Measurements from ENCODE around the gene LHX5. TPM values are rescaled to one million over a fixed set of nuclear protein-coding genes. Genes with fewer than 3 reads are reported as not detected.

The LHX5 gene
- total and polyA plus RNA-seq, 4 donors, result not detected

DNA sequence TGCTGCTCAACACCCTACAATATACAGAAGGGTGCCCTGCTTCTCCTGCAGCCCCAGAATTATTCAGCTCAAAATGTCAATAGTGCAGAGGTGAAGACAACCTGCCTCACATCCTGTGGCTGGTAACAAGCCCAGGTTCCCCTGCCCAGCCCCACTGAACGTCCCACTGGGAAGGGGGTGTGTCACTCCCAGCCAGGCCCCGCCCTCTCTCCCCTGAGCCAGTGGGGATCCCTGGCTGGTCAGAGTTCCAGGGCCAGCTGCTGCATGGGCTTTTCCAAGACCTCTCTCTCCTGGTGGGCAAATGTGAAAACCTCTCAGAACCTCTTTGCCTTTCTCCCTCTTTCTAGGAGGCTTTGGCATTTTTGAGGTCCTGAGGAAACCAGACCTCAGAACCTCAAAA, 13.7 kb upstream of the LHX5 start:
- H3K4me3 ChIP-seq, result no peak overlapping the region
- ATAC-seq (ENCODE audit: insufficient read depth, low FRiP score) (no peak), DNase-seq (no peak)
- H3K27ac ChIP-seq (ENCODE audit: low read depth in 1 of 2, low read length in 1 of 2), result no peak overlapping the region
- H3K27me3 ChIP-seq (ENCODE audit: control insufficient read depth in 3 of 3, insufficient read depth in 3 of 3, low read length in 2 of 3), result peaks cover 9 to 43% (median 13%) of the 10 kb centered on the region in 3 donors
- H3K36me3 ChIP-seq (ENCODE audit: control insufficient read depth in 4 of 4, insufficient read depth in 4 of 4, low read length in 4 of 4), result no peaks in the 10 kb centered on the region
- peaks cover 0 to 5% (median 0%) of the 10 kb centered on the region in 4 donors for H3K9me3 ChIP-seq (ENCODE audit: control insufficient read depth in 4 of 4, insufficient read depth in 3 of 4, low read length in 3 of 4)
- H3K9ac ChIP-seq (ENCODE audit: insufficient read depth in 1 of 2, low read length in 2 of 2), result no peak overlapping the region
- no peaks in the 10 kb centered on the region for H3K4me1 ChIP-seq (ENCODE audit: control insufficient read depth in 5 of 5, insufficient read depth in 5 of 5, low read length in 5 of 5)
- WGBS, 2 donors, result 7 to 14% methylated on average over 2 of the region's 2 CpGs
- TF ChIP-seq, protein P1, sequence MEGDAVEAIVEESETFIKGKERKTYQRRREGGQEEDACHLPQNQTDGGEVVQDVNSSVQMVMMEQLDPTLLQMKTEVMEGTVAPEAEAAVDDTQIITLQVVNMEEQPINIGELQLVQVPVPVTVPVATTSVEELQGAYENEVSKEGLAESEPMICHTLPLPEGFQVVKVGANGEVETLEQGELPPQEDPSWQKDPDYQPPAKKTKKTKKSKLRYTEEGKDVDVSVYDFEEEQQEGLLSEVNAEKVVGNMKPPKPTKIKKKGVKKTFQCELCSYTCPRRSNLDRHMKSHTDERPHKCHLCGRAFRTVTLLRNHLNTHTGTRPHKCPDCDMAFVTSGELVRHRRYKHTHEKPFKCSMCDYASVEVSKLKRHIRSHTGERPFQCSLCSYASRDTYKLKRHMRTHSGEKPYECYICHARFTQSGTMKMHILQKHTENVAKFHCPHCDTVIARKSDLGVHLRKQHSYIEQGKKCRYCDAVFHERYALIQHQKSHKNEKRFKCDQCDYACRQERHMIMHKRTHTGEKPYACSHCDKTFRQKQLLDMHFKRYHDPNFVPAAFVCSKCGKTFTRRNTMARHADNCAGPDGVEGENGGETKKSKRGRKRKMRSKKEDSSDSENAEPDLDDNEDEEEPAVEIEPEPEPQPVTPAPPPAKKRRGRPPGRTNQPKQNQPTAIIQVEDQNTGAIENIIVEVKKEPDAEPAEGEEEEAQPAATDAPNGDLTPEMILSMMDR (IDR thresholded peaks at IDR 0.05; ENCODE audit: control extremely low read depth, extremely low read depth), result no peak

DNA sequence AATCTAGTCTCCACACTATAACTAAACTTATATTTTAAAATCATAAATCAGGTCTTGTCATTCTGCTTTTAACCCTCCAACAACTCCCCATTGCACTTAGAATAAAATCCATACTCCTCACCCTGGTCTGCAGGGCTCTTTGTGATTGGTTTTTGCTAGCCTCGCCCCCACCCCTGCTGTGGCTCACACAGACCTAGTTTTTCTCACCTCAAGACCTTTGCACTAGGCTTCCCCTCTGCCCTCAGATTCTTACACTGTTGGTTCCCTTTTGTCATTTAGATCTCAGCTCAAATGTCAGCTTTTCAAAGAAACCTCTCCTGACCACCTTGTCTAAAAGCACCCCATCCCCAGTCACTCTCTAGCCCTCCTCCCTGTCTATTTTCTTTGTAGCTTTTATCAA, 10.7 kb upstream of the LHX5 start:
- TF ChIP-seq, protein P1 (IDR thresholded peaks at IDR 0.05; ENCODE audit: control extremely low read depth, extremely low read depth), result no peak
- DNase-seq (no peak), ATAC-seq (ENCODE audit: insufficient read depth, low FRiP score) (no peak)
- no peak overlapping the region for H3K9ac ChIP-seq (ENCODE audit: insufficient read depth in 1 of 2, low read length in 2 of 2)
- H3K27ac ChIP-seq (ENCODE audit: low read depth in 1 of 2, low read length in 1 of 2), result no peak overlapping the region
- H3K27me3 ChIP-seq (ENCODE audit: control insufficient read depth in 3 of 3, insufficient read depth in 3 of 3, low read length in 2 of 3), result peaks cover 33 to 72% (median 33%) of the 10 kb centered on the region in 3 donors
- WGBS, 2 donors, result 5 to 7% methylated on average over 1 of the region's 1 CpG
- no peaks in the 10 kb centered on the region for H3K4me1 ChIP-seq (ENCODE audit: control insufficient read depth in 5 of 5, insufficient read depth in 5 of 5, low read length in 5 of 5)
- no peaks in the 10 kb centered on the region for H3K36me3 ChIP-seq (ENCODE audit: control insufficient read depth in 4 of 4, insufficient read depth in 4 of 4, low read length in 4 of 4)
- peaks cover 0 to 5% (median 0%) of the 10 kb centered on the region in 4 donors for H3K9me3 ChIP-seq (ENCODE audit: control insufficient read depth in 4 of 4, insufficient read depth in 3 of 4, low read length in 3 of 4)
- H3K4me3 ChIP-seq, result no peak overlapping the region

DNA sequence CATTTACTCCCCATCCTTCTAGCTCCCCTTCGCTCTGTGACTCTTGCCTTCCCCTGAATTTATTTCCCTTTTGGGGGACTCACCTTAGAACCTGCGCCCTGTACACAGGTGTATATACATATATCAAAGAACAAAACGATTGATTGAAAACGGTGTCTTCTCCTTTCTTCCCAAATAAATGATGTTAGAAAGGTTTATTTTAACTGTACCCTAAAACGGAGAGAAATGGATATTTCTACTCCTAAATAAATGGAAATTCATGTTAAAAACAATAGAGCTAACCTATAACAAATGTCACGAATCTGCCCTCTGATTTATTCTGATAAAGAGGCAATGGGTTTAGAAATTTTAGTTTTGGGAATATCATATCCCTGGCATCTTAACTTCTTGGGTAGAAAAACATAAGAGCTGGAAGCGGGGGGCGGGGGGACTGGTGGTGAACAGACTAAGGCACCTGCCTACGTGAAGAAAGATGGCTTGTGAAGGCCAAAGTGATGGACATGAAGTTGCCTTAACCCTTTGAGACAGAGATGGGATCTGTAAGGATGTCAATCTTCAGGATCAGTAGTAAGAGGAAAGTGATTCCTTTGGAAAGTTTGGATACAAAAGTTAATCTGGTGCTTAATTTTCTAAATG, 8.8 kb upstream of the LHX5 start:
- Histone ChIP-seq H3K9ac (ENCODE audit: insufficient read depth in 1 of 2, low read length in 2 of 2) (no peak overlapping the region), H3K4me1 (ENCODE audit: control insufficient read depth in 5 of 5, insufficient read depth in 5 of 5, low read length in 5 of 5) (no peaks in the 10 kb centered on the region), H3K27me3 (ENCODE audit: control insufficient read depth in 3 of 3, insufficient read depth in 3 of 3, low read length in 2 of 3) (peaks cover 39 to 71% (median 39%) of the 10 kb centered on the region in 3 donors), H3K27ac (ENCODE audit: low read depth in 1 of 2, low read length in 1 of 2) (no peak overlapping the region), H3K36me3 (ENCODE audit: control insufficient read depth in 4 of 4, insufficient read depth in 4 of 4, low read length in 4 of 4) (no peaks in the 10 kb centered on the region), H3K4me3 (no peak overlapping the region), H3K9me3 (ENCODE audit: control insufficient read depth in 4 of 4, insufficient read depth in 3 of 4, low read length in 3 of 4) (peaks cover 0 to 5% (median 0%) of the 10 kb centered on the region in 4 donors)
- DNase-seq (no peak), ATAC-seq (ENCODE audit: insufficient read depth, low FRiP score) (no peak)
- 16 to 18% methylated on average over 9 of the region's 9 CpGs for WGBS, 2 donors
- TF ChIP-seq, protein P1 (IDR thresholded peaks at IDR 0.05; ENCODE audit: control extremely low read depth, extremely low read depth), result no peak
